SH-SY5Y (cell line): ENCODE measurements around the gene ITGB6.
A peak's percentile ranks its signal among the peaks of the same experiment; 100 is the strongest.

Experiments
- GATA2 ChIP-seq: IDR thresholded peaks from 2 replicates; pipeline ENCODE4 v1.6.1; 2011; ENCODE audit warnings: mild to moderate bottlenecking, low read depth, low read length
- GATA3 ChIP-seq: IDR thresholded peaks from 2 replicates; pipeline ENCODE4 v1.6.1; 2011; ENCODE audit warnings: low read depth, mild to moderate bottlenecking, low read length, moderate library complexity

Gene ITGB6

DNA sequence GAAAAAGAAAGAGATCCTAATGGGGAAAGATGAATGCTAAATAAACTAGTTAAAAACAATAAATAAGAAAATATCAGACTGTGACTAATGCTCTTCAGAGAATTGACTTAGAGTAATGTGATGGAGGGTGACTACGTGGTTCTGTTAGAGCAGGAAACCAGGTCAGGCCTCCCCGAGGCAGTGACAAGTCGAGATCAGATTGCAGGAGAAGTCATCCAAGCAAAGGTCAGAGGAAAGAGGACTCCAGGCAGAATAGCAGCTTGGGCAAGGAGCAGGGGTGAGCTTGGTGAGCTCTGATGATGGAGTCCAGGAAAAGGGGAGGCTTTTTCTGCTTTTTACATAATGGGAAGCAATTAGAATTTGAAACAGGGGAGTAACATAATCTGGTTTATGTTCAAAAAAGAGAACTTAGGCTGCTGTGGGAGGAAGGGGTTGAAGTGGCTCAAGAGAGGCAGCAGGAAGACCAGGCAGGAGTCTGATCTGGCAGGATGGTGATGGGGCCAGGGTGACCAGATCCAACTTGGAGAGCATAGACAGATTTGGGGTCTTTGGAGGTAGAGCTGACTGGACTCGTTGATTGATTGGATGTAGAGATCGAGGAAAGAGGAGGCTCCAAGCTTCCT lies 27.3 kb upstream of the ITGB6 start:
- TF ChIP-seq GATA2 (no peak), GATA3 (no peak)

DNA sequence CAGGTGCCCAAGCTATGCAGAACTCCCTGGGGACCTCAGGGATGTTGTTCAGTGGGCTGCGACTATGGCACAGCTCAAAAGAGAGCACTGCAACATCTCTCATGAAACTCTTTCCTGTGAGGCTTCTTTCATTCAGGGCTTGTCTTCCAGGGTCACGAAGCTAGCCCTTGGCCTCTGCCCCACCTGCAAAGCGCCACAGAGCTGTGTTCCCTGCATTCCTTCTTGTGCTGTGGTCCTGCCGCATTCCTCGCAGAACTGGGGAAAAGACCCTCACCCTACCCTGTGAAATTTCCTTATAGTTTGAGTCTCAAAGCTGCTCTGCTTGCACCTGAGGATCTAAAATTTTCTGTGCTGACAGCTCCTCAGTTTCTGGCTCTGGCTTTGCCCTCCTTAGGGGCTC lies 26.3 kb upstream of the ITGB6 start:
- TF ChIP-seq GATA3, result no peak
- no peak for TF ChIP-seq GATA2

- TF ChIP-seq GATA2, result peak; percentile 77
- TF ChIP-seq GATA3, result no peak
These were observed 25.6 kb upstream of the ITGB6 start for GRCh38 chr2:160225722-160226121.

GRCh38 chr2:160224507-160224906 lies 24.4 kb upstream of the ITGB6 start:
- TF ChIP-seq GATA3 (peak; percentile 51), GATA2 (peak; percentile 70)

DNA sequence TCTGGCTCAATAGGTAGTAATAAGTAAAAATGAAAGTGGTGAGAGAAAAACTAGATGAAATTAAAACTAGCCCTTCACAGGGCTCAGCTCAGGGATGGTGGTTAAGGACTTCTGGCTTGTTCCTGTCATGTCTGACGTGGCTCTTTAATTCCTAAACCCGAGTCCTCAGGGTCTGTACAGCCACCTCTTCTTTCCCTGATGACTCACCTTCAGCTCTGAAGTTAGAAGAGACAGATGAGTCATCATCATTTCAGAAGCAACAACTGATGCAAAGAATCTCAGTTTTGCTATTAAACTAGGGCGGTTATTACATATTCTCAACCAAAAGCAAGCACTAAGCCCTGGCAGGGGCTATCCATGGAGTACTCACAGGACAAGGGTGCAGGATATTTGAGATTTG lies 24.0 kb upstream of the ITGB6 start:
- no peak for TF ChIP-seq GATA2
- no peak for TF ChIP-seq GATA3

- TF ChIP-seq GATA3 (no peak), GATA2 (no peak)
These were observed 23.5 kb upstream of the ITGB6 start for GRCh38 chr2:160223560-160223959.

DNA sequence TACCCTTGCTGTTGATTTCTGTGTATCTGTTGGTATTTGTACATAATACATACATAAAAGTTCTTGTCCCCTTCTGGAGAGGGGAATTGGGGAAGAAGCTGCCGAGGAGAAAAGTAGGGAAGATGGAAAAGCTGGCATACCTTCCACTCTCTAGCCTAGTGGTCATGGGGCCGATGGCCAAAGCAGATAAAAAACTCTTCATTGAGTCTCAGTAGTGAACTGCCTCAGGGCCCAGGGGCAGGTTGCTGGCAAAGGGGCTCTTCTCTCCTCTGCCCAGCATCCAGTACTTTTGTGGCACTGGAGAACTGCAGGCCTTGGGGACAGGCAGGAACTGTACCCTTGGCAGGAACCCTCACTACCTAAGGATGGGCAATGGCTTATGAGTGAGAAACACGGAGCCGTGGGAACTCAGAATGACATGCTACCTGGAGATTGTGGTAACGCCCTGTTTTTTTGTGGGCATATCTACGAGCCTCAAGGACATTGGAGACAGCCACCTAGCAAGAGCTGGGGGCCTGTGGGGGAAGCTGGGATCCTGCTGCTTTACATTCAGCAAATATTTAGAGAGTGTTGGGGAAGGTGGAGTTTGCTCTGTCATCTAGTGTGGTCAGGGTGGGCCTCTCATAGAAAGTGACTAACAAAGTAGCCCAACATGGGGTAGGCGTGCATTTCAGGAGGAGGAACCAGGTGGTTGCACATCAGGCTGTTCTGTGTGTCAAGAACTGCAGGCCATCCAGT lies 22.6 kb upstream of the ITGB6 start:
- TF ChIP-seq GATA2, result no peak
- TF ChIP-seq GATA3, result no peak

- TF ChIP-seq GATA2 (no peak), GATA3 (no peak)
These were observed 21.6 kb upstream of the ITGB6 start for GRCh38 chr2:160221391-160222276.

DNA sequence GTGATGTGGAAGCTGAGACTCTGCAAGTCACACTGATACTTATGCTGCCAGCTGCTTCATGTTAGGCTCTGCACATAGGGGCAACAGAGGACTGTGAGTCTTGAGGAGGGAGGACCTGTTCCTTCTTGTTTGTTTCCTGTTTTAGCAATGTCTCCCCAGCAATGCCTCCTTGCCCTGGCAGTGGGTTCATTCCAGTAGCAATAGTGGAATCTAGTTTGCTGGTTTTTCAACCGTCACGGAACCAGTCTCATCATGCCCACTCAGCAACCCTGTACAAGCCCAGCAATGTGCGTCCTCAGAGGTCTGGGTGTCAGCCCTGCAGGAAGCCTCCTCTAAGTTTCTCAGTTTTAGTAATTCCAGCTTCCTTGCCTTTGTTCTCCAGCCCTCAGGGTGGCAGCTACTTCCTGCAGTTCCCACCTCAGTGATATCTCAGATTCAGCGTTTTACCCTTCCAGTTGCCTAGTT lies 20.5 kb upstream of the ITGB6 start:
- TF ChIP-seq GATA2, result no peak
- TF ChIP-seq GATA3, result no peak

GRCh38 chr2:160220026-160220425 lies 20.0 kb upstream of the ITGB6 start:
- TF ChIP-seq GATA2, result no peak
- TF ChIP-seq GATA3, result no peak

DNA sequence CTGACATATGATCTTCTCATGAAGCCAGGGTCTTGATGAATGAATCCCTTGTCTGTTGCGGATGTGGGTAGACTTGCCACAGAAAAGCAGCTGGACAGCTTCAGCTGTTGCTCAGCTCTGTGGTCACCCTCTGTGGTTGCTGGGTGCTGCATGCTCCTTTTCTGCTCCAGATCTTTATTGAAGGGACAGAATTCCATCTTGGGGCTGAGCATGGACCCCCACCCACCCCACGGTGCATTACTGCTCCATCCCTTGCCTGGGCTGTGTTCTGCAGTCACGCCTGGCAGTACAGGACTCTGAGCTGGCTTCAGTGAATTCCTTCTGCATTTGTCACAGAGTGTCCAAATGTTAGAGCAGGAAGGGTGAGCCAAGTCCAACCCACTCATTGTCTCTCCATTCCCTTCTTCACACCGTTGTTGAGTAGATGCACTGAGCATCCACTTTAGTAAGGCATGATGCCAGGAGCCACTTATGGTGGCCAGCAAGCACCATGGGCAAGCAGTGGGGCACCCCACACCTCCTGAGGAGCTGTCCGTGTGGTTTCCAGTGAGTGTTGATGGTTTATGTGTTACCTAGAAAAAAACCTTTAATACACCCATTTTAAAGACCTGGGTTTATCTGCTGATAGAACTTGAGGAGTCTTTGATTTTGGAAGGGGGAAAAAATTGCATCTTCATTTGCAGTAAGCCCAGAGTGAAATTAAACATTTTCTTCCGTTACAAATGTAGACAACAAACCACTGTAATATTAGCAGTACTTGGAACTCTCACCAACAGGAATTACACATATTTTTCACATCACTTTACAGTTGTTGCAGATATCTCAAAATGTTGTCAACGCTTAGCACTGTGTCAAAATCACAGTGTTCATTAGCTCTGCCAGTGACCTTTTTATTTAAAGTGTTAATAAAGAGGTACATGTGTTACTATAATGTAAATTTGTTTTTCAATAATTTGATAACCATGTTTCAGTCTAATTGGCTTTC lies 14.7 kb upstream of the ITGB6 start:
- TF ChIP-seq GATA2, result no peak
- TF ChIP-seq GATA3, result no peak

DNA sequence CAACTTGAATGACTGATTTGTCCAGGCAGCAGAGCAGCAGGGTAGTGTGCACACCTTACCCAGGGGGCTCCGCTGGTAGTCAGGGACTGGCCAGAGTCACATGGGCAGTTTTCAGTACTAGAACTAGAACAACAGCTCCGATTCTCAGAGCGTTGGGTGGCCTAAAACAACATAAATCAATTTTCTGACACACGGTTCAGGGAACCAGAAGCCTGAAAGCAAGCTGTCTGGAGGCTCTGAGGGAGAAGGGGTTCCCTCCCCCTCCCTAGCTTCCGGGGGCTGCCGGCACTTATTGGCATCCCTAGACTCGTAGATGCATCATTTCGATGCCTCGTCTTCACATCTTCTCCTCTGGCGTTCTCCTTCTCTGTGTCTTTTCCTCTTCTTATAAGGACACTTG lies 13.4 kb upstream of the ITGB6 start:
- TF ChIP-seq GATA3, result no peak
- TF ChIP-seq GATA2, result no peak

- no peak for TF ChIP-seq GATA2
- no peak for TF ChIP-seq GATA3
These were observed 10.6 kb upstream of the ITGB6 start for GRCh38 chr2:160210599-160211138.
